Heart left ventricle (tissue), 16 donors: Measurements from ENCODE around the gene AGPAT2. TPM values are rescaled to one million over a fixed set of nuclear protein-coding genes. Genes with fewer than 3 reads are reported as not detected.

Experiments used
- ATAC-seq, 4 donors: fragments of 200-7000 bp; cut with Tn5 transposase; one replicate each; pipeline ENCODE4 v1.9.1; 2020 to 2022; ENCODE audit warnings: moderate library complexity in 4 of 4, mild to moderate bottlenecking in 3 of 4, moderate number of reproducible peaks in 1 of 4
- DNase-seq, 5 donors: peaks; one replicate each; pipeline ENCODE4 v3.0.0-alpha.2; 2020
- H3K27ac ChIP-seq, 12 donors: fragments of 200-600 bp; sonication (generic) in 4 of 12; one replicate each; pipeline versions ENCODE4 v1.5.0 to v1.8.0; 2016 to 2022; ENCODE audit warnings: mild to moderate bottlenecking in 2 of 12
- H3K27me3 ChIP-seq, 9 donors: fragments of 200-600 bp; sonication (generic) in 2 of 9; one replicate each; pipeline versions ENCODE4 v1.5.1 to v1.8.0; 2016 to 2022; ENCODE audit warnings: mild to moderate bottlenecking in 3 of 9
- H3K36me3 ChIP-seq, 9 donors: fragments of 200-600 bp; sonication (generic) in 2 of 9; one replicate each; pipeline versions ENCODE4 v1.5.0 to v1.8.0; 2018 to 2022; ENCODE audit warnings: mild to moderate bottlenecking in 2 of 9
- H3K4me1 ChIP-seq, 12 donors: fragments of 200-600 bp; sonication (generic) in 4 of 12; one replicate each; pipeline versions ENCODE4 v1.5.0 to v1.8.0; 2016 to 2022; ENCODE audit warnings: mild to moderate bottlenecking in 3 of 12
- H3K4me3 ChIP-seq, 12 donors: fragments of 200-600 bp; sonication (generic) in 4 of 12; one replicate each; pipeline versions ENCODE4 v1.5.0 to v1.8.0; 2017 to 2022; ENCODE audit warnings: mild to moderate bottlenecking in 9 of 12, moderate library complexity in 4 of 12
- H3K9me3 ChIP-seq, 12 donors: fragments of 200-600 bp; sonication (generic) in 4 of 12; one replicate each; pipeline versions ENCODE4 v1.5.0 to v1.8.0; 2016 to 2022; ENCODE audit warnings: mild to moderate bottlenecking in 1 of 12
- POLR2A ChIP-seq, 2 donors: fragments of 450-650 bp; IDR thresholded peaks; one replicate each; pipeline ENCODE4 v1.6.1; 2017; ENCODE audit warnings: antibody characterized with exemption in 2 of 2, mild to moderate bottlenecking in 2 of 2, moderate library complexity in 2 of 2
- WGBS, 4 donors: extraction: QIAGEN DNeasy Blood & Tissue Kit in 2 of 4; methylation state at CpG; one replicate each; pipeline versions ENCODE4 v1.1.5 to v1.1.7; 2013 to 2018; 5-methylcytosine and 5-hydroxymethylcytosine counted together
- intact Hi-C, 10 donors: fragments of 100-400 bp; cut with DNase I; formaldehyde crosslinking; loops; one replicate each; pipeline versions ENCODE4 v1.11.1 to v1.14.2; 2022
- polyA plus RNA-seq, 2 donors: library from polyadenylated mRNA; stranded (reverse); fragments of 200-250 nt; gene quantifications; one replicate each; pipeline ENCODE4 v1.2.3, GENCODE V29; 2013
- total RNA-seq, 9 donors: library from RNA; depleted of rRNA in 2 of 9; stranded (reverse); fragments of >200 nt in 2 of 9; fragmentation: NEBNext Ultra II Directional in 3 of 9; extraction: Animal tissue kit (Norgen Biotek cat#: 25700) in 3 of 9; gene quantifications; one replicate each; pipeline versions ENCODE4 v1.1.0 to v1.2.4, GENCODE V29; 2016 to 2023
- TF ChIP-seq, protein P1 (sequence below), 12 donors: fragments of 200-600 bp; sonication (generic) in 4 of 12; IDR thresholded peaks; one replicate each; pipeline versions ENCODE4 v1.5.0 to v1.8.0; 2018 to 2022; ENCODE audit warnings: antibody characterized with exemption in 12 of 12, mild to moderate bottlenecking in 5 of 12
- donor health status: ischemic (EF 13 %, LVEDD 7.1; RV severe dilation, severe dysfunction).
- donor health status: healthy with polysubstance abuse.
- donor health status: DM: no; HTN: yes; CAD: no.
- donor health status: DM: no; HTN: no; CAD: no.
- donor health status: ischemic (EF 25% LVEDD 6.9; RV normal size, moderate dysfunction).
- donor health status: ischemic (EF 25% LVEDD 5.7; RV mildly dilated, moderate dysfunction).
- donor health status: healthy.
- donor health status: DM: yes; HTN: yes; CAD: no.
- donor health status: ischemic (EF 35%, LVEDD 5.7; RV mildly dilated, moderate dysfunction).
- donor health status: nonischemic (EF 11% LVEDD 7.7; RV severe dilation, severe dysfunction).
- donor health status: DM: yes; HTN: yes; CAD: no.
- donor health status: PGD.
- donor health status: ischemic (EF 29% LVEDD 5.4; RV normal size, mild dysfunction).
- donor health status: nonischemic (EF 23%, LVEDD 6.1; RV moderate dilation, normal function).

AGPAT2 gene
- total and polyA plus RNA-seq, 11 donors, result 52.4 to 122 (median 69.3) TPM

DNA sequence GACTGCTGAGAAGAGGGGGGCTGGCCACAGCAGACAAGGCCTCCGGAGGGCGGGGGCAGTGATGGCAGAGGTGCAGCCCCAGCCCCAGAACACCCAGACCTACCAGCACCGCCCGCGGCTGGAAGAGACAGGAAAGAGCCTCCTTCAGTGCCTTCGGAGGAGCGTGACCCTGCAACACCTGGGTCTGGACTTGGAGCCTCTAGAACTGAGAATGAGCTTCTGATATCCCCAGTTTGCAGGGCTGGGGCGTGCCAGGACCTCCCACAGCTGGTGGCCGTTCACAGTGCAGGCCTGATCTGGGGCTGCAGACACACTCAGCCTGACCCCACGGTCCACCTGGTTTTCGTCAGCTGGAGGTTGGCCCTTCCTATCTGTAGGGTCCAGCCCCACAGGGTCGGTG lies 46.4 kb upstream of the AGPAT2 start:
- H3K27me3 ChIP-seq, result no peaks in the 10 kb centered on the region
- H3K27ac ChIP-seq, result no peak overlapping the region
- TF ChIP-seq, protein P1, sequence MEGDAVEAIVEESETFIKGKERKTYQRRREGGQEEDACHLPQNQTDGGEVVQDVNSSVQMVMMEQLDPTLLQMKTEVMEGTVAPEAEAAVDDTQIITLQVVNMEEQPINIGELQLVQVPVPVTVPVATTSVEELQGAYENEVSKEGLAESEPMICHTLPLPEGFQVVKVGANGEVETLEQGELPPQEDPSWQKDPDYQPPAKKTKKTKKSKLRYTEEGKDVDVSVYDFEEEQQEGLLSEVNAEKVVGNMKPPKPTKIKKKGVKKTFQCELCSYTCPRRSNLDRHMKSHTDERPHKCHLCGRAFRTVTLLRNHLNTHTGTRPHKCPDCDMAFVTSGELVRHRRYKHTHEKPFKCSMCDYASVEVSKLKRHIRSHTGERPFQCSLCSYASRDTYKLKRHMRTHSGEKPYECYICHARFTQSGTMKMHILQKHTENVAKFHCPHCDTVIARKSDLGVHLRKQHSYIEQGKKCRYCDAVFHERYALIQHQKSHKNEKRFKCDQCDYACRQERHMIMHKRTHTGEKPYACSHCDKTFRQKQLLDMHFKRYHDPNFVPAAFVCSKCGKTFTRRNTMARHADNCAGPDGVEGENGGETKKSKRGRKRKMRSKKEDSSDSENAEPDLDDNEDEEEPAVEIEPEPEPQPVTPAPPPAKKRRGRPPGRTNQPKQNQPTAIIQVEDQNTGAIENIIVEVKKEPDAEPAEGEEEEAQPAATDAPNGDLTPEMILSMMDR (IDR thresholded peaks at IDR 0.05), result no peak
- TF ChIP-seq POLR2A (IDR thresholded peaks at IDR 0.05), result no peak
- intact Hi-C loops, result no loop called here
- WGBS, 4 donors, result 69 to 84% (median 77%) methylated on average over 11 to 12 of the region's 12 CpGs
- H3K4me3 ChIP-seq, result no peak overlapping the region
- no peaks in the 10 kb centered on the region for H3K36me3 ChIP-seq
- no peaks in the 10 kb centered on the region for H3K9me3 ChIP-seq
- no peak for DNase-seq
- no peak for ATAC-seq
- H3K4me1 ChIP-seq, result peaks cover 5 to 11% (median 8%) of the 10 kb centered on the region in 12 donors

- no peak for ATAC-seq
- WGBS, 4 donors, result 77 to 85% (median 82%) methylated on average over 14 to 16 of the region's 16 CpGs
- TF ChIP-seq POLR2A (IDR thresholded peaks at IDR 0.05), result no peak
- TF ChIP-seq, protein P1 (IDR thresholded peaks at IDR 0.05), result no peak
- H3K27ac ChIP-seq, result no peak overlapping the region
- intact Hi-C loops, result no loop called here
- no peaks in the 10 kb centered on the region for H3K36me3 ChIP-seq
- peaks cover 5 to 16% (median 10%) of the 10 kb centered on the region in 12 donors for H3K4me1 ChIP-seq
- H3K9me3 ChIP-seq, result no peaks in the 10 kb centered on the region
- no peak overlapping the region for H3K4me3 ChIP-seq
- no peaks in the 10 kb centered on the region for H3K27me3 ChIP-seq
- DNase-seq, result no peak
Measured at GRCh38 chr9:136732444-136733178, 45.4 kb upstream of the AGPAT2 start.

DNA sequence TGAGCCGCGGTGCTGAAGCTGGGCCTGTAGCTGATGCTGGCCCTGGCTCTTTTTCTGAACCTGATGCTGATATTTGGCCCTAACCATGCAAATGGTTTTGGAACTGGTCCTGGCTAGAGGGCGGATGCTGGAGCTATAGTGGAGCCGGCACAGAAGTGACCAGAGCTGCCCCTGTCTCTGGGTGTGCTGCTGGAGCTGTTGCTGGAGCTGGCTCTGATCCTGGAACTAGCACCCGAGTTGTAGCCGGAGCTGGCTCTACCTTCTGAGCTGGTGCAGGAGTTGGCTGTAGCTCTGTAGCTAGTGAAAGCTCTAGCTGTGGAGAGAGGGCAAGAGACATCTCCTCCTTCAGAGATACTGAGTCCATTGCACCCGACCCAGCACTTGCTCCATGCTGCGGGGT lies 42.7 kb upstream of the AGPAT2 start:
- Histone ChIP-seq H3K27me3 (no peaks in the 10 kb centered on the region), H3K9me3 (no peaks in the 10 kb centered on the region), H3K4me1 (peaks cover 13 to 43% (median 32%) of the 10 kb centered on the region in 12 donors), H3K36me3 (peaks cover 0 to 20% (median 19%) of the 10 kb centered on the region in 9 donors), H3K27ac (no peak overlapping the region), H3K4me3 (no peak overlapping the region)
- intact Hi-C loops, result loop anchor here in 3 of 10 donors (5.0 kb wide), 1 partner anchor 43 kb away; the partner anchor contains the start of gene AGPAT2 (in 3 of the 3)
- 83 to 100% (median 93%) methylated on average over 2 to 8 of the region's 8 CpGs for WGBS, 4 donors
- ATAC-seq (no peak), DNase-seq (no peak)
- TF ChIP-seq, protein P1 (IDR thresholded peaks at IDR 0.05), result no peak
- TF ChIP-seq POLR2A (IDR thresholded peaks at IDR 0.05), result no peak

- H3K27ac ChIP-seq, result peak overlapping the region in 3 of 12 donors; percentile 70 to 85 (median 81)
- no peaks in the 10 kb centered on the region for H3K9me3 ChIP-seq
- H3K4me3 ChIP-seq, result peak overlapping the region in 10 of 12 donors; percentile 68 to 96 (median 84)
- no peaks in the 10 kb centered on the region for H3K27me3 ChIP-seq
- ATAC-seq, result peak in 3 of 4 donors; percentile 1 to 3 (median 3)
- intact Hi-C loops, result loop anchor here in 3 of 10 donors (5.0 kb wide), 1 partner anchor 42 kb away; the partner anchor contains the start of gene AGPAT2 (in 3 of the 3)
- TF ChIP-seq POLR2A (IDR thresholded peaks at IDR 0.05), result no peak
- TF ChIP-seq, protein P1 (IDR thresholded peaks at IDR 0.05), result no peak
- H3K4me1 ChIP-seq, result peaks cover 13 to 48% (median 35%) of the 10 kb centered on the region in 12 donors
- peak in 1 of 5 donors; percentile 48 for DNase-seq
- H3K36me3 ChIP-seq, result peaks cover 0 to 28% (median 27%) of the 10 kb centered on the region in 9 donors
- WGBS, 4 donors, result 77 to 87% (median 83%) methylated on average over 5 to 7 of the region's 7 CpGs
Measured at GRCh38 chr9:136729144-136729543, 41.9 kb upstream of the AGPAT2 start.
